Measurements from ENCODE around the gene SPN.

SPN gene

GRCh38 chr16:29668267-29668666 lies 5.2 kb downstream of the SPN start:
- no peak overlapping the region for H3K4me3 ChIP-seq (ENCODE audit: low read depth, low read length)
- TF ChIP-seq, protein P1, sequence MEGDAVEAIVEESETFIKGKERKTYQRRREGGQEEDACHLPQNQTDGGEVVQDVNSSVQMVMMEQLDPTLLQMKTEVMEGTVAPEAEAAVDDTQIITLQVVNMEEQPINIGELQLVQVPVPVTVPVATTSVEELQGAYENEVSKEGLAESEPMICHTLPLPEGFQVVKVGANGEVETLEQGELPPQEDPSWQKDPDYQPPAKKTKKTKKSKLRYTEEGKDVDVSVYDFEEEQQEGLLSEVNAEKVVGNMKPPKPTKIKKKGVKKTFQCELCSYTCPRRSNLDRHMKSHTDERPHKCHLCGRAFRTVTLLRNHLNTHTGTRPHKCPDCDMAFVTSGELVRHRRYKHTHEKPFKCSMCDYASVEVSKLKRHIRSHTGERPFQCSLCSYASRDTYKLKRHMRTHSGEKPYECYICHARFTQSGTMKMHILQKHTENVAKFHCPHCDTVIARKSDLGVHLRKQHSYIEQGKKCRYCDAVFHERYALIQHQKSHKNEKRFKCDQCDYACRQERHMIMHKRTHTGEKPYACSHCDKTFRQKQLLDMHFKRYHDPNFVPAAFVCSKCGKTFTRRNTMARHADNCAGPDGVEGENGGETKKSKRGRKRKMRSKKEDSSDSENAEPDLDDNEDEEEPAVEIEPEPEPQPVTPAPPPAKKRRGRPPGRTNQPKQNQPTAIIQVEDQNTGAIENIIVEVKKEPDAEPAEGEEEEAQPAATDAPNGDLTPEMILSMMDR (IDR thresholded peaks at IDR 0.05; ENCODE audit: borderline replicate concordance, insufficient read depth, low read depth, low read length): no peak

- H3K4me3 ChIP-seq (ENCODE audit: low read depth, low read length): no peak overlapping the region
- TF ChIP-seq, protein P1 (IDR thresholded peaks at IDR 0.05; ENCODE audit: borderline replicate concordance, insufficient read depth, low read depth, low read length): no peak
Measured at GRCh38 chr16:29673501-29673900, 10.5 kb downstream of the SPN start.

DNA sequence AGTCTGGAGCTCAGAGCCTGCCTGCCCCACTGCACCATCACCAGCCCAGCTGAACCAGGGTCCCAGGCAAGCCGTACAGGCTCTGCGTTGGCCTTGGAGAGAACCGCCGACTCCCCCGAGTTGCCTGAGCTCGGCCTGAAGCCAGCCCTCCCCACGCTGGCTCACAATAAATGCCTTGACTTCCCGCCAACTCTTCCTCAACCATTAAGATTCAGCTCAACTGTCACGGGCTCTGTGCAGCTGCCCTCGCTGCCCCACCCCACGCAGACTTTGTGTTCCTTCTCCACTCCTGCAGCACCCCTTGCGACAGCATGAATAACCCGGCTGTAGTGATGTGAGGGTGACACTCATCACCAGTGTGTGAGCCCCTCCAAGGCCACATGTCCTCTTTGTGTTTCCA lies 11.1 kb downstream of the SPN start:
- H3K4me3 ChIP-seq (ENCODE audit: low read depth, low read length): no peak overlapping the region
- TF ChIP-seq, protein P1 (IDR thresholded peaks at IDR 0.05; ENCODE audit: borderline replicate concordance, insufficient read depth, low read depth, low read length): no peak

- TF ChIP-seq, protein P1 (IDR thresholded peaks at IDR 0.05; ENCODE audit: borderline replicate concordance, insufficient read depth, low read depth, low read length): no peak
- H3K4me3 ChIP-seq (ENCODE audit: low read depth, low read length): no peak overlapping the region
Measured at GRCh38 chr16:29675811-29676643, 13.0 kb downstream of the SPN start.

- no peak overlapping the region for H3K4me3 ChIP-seq (ENCODE audit: low read depth, low read length)
- TF ChIP-seq, protein P1 (IDR thresholded peaks at IDR 0.05; ENCODE audit: borderline replicate concordance, insufficient read depth, low read depth, low read length): no peak
Measured at GRCh38 chr16:29676989-29677785, 14.1 kb downstream of the SPN start.

- peak within 1 kb of the TSS; percentile 43 for H3K4me3 ChIP-seq (ENCODE audit: low read depth, low read length)
- TF ChIP-seq, protein P1 (IDR thresholded peaks at IDR 0.05; ENCODE audit: borderline replicate concordance, insufficient read depth, low read depth, low read length): no peak
Measured at GRCh38 chr16:29678691-29679267, 15.7 kb downstream of the SPN start, which contains the start of gene QPRT. Gene QPRT, plus strand, starts transcription at chr16:29679180. Its CDS starts 18 bp downstream, at chr16:29679198.

Data from GM12875 (cell line).